SK-N-SH treated with all-trans-retinoic acid at 6 μM for 48 hours (cell line): ENCODE results near the gene RP9.

ENCODE experiments used
- BACH2 ChIP-seq: fragments of 250-450 bp; sonication (Bioruptor Pico); IDR thresholded peaks from 2 replicates; pipeline ENCODE4 v1.9.0; 2021; ENCODE audit warnings: mild to moderate bottlenecking, borderline replicate concordance
- CSDC2 ChIP-seq: fragments of 250-450 bp; sonication (Bioruptor Pico); IDR thresholded peaks from 2 replicates; pipeline ENCODE4 v1.5.0; 2020; ENCODE audit warnings: mild to moderate bottlenecking, moderate library complexity
- GLIS3 ChIP-seq: fragments of 250-450 bp; sonication (Bioruptor Pico); IDR thresholded peaks from 2 replicates; pipeline ENCODE4 v1.5.0; 2020; ENCODE audit warnings: mild to moderate bottlenecking, moderate library complexity
- TCF4 ChIP-seq: fragments of 250-450 bp; sonication (Bioruptor Pico); IDR thresholded peaks from 2 replicates; pipeline ENCODE4 v1.8.0; 2021; ENCODE audit warnings: mild to moderate bottlenecking, moderate library complexity, borderline replicate concordance
- ZFP3 ChIP-seq: fragments of 250-450 bp; sonication (Bioruptor Pico); IDR thresholded peaks from 2 replicates; pipeline ENCODE4 v1.5.0; 2020; ENCODE audit warnings: mild to moderate bottlenecking, moderate library complexity
- ZNF565 ChIP-seq: fragments of 450-650 bp; formaldehyde crosslinking; conservative IDR thresholded peaks from 2 replicates; pipeline ENCODE4 v1.5.0; 2020; ENCODE audit warnings: low read depth, mild to moderate bottlenecking, moderate library complexity
- TF ChIP-seq, protein P1 (sequence below): fragments of 250-450 bp; sonication (Bioruptor Pico); IDR thresholded peaks from 2 replicates; pipeline ENCODE4 v1.8.0; 2021; ENCODE audit warnings: low read depth, mild to moderate bottlenecking, moderate library complexity, borderline replicate concordance
- TF ChIP-seq, protein P2 (sequence below): fragments of 250-450 bp; sonication (Bioruptor Pico); IDR thresholded peaks from 2 replicates; pipeline ENCODE4 v1.5.0; 2020; ENCODE audit warnings: mild to moderate bottlenecking, moderate library complexity

DNA sequence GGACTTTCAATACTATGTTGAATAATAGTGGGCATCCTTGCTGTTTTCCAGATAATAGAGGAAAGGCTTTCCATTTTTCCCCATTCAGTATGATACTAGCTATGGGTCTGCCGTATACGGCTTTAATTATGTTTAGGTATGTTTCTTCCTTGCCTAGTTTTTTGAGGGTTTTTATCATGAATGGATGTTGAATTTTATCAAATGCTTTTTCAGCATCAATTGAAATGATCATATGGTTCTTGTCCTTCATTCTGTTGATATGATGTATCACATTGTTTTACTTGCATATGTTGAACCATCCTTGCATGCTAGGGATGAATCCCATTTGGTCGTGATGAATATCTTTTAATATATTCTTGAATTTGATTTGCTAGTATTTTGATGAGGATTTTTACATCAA lies 9.2 kb upstream of the RP9 start:
- TF ChIP-seq CSDC2 = no peak
- no peak for TF ChIP-seq TCF4 (CRISPR knock-in tag)
- no peak for TF ChIP-seq GLIS3 (CRISPR knock-in tag)
- TF ChIP-seq, protein P1, sequence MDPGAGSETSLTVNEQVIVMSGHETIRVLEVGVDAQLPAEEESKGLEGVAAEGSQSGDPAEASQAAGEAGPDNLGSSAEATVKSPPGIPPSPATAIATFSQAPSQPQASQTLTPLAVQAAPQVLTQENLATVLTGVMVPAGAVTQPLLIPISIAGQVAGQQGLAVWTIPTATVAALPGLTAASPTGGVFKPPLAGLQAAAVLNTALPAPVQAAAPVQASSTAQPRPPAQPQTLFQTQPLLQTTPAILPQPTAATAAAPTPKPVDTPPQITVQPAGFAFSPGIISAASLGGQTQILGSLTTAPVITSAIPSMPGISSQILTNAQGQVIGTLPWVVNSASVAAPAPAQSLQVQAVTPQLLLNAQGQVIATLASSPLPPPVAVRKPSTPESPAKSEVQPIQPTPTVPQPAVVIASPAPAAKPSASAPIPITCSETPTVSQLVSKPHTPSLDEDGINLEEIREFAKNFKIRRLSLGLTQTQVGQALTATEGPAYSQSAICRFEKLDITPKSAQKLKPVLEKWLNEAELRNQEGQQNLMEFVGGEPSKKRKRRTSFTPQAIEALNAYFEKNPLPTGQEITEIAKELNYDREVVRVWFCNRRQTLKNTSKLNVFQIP (CRISPR knock-in tag) = no peak
- no peak for TF ChIP-seq ZNF565
- TF ChIP-seq ZFP3 (CRISPR knock-in tag) = no peak
- TF ChIP-seq, protein P2, sequence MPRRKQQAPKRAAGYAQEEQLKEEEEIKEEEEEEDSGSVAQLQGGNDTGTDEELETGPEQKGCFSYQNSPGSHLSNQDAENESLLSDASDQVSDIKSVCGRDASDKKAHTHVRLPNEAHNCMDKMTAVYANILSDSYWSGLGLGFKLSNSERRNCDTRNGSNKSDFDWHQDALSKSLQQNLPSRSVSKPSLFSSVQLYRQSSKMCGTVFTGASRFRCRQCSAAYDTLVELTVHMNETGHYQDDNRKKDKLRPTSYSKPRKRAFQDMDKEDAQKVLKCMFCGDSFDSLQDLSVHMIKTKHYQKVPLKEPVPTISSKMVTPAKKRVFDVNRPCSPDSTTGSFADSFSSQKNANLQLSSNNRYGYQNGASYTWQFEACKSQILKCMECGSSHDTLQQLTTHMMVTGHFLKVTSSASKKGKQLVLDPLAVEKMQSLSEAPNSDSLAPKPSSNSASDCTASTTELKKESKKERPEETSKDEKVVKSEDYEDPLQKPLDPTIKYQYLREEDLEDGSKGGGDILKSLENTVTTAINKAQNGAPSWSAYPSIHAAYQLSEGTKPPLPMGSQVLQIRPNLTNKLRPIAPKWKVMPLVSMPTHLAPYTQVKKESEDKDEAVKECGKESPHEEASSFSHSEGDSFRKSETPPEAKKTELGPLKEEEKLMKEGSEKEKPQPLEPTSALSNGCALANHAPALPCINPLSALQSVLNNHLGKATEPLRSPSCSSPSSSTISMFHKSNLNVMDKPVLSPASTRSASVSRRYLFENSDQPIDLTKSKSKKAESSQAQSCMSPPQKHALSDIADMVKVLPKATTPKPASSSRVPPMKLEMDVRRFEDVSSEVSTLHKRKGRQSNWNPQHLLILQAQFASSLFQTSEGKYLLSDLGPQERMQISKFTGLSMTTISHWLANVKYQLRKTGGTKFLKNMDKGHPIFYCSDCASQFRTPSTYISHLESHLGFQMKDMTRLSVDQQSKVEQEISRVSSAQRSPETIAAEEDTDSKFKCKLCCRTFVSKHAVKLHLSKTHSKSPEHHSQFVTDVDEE (CRISPR knock-in tag) = no peak
- no peak for TF ChIP-seq BACH2 (CRISPR knock-in tag)
